Lung (tissue), 12 donors: Measurements from ENCODE around the gene SOS2. TPM values are rescaled to one million over a fixed set of nuclear protein-coding genes. Genes with fewer than 3 reads are reported as not detected.
A peak's percentile ranks its signal among the peaks of the same experiment; 100 is the strongest.

ENCODE experiments used
- ATAC-seq: fragments of 200-7000 bp; cut with Tn5 transposase; one replicate; pipeline ENCODE4 v1.9.1; 2020; ENCODE audit warnings: moderate number of reproducible peaks; ENCODE audit not compliant: insufficient read depth, low FRiP score
- DNase-seq, 3 donors: peaks; one replicate each; pipeline ENCODE4 v3.0.0-alpha.2; 2013 to 2017
- H3K27ac ChIP-seq, 2 donors: one replicate each; pipeline ENCODE4 v1.5.1; 2013; ENCODE audit warnings: mild to moderate bottlenecking in 2 of 2, moderate library complexity in 2 of 2, control low read depth in 1 of 2, inconsistent platforms in 1 of 2, low read depth in 1 of 2, low read length in 1 of 2
- H3K27me3 ChIP-seq, 3 donors: one replicate each; pipeline ENCODE4 v1.5.1; 2013; ENCODE audit warnings: low read length in 2 of 3; ENCODE audit not compliant: control insufficient read depth in 3 of 3, insufficient read depth in 3 of 3
- H3K36me3 ChIP-seq, 4 donors: one replicate each; pipeline ENCODE4 v1.5.1; 2013; ENCODE audit warnings: low read length in 4 of 4, mild to moderate bottlenecking in 1 of 4, moderate library complexity in 1 of 4; ENCODE audit not compliant: control insufficient read depth in 4 of 4, insufficient read depth in 4 of 4
- H3K4me1 ChIP-seq, 5 donors: one replicate each; pipeline ENCODE4 v1.5.1; 2013; ENCODE audit warnings: low read length in 5 of 5, mild to moderate bottlenecking in 2 of 5, moderate library complexity in 1 of 5; ENCODE audit not compliant: control insufficient read depth in 5 of 5, insufficient read depth in 5 of 5
- H3K4me3 ChIP-seq: one replicate; pipeline ENCODE4 v1.5.1; 2013; ENCODE audit warnings: mild to moderate bottlenecking, control low read depth, moderate library complexity
- H3K9ac ChIP-seq, 2 donors: one replicate each; pipeline ENCODE4 v1.5.1; 2013; ENCODE audit warnings: low read length in 2 of 2, control low read depth in 1 of 2; ENCODE audit not compliant: insufficient read depth in 1 of 2
- H3K9me3 ChIP-seq, 4 donors: one replicate each; pipeline ENCODE4 v1.5.1; 2013; ENCODE audit warnings: low read length in 3 of 4, mild to moderate bottlenecking in 1 of 4, moderate library complexity in 1 of 4; ENCODE audit not compliant: control insufficient read depth in 4 of 4, insufficient read depth in 3 of 4
- CTCF ChIP-seq: IDR thresholded peaks from 2 replicates; pipeline ENCODE4 v1.5.1; 2012; ENCODE audit warnings: mild to moderate bottlenecking; ENCODE audit errors: control extremely low read depth, extremely low read depth
- WGBS, 2 donors: extraction: QIAGEN DNeasy Blood & Tissue Kit; methylation state at CpG; one replicate each; pipeline ENCODE4 v1.1.7; 2013; 5-methylcytosine and 5-hydroxymethylcytosine counted together
- polyA plus RNA-seq, 2 donors: library from polyadenylated mRNA; stranded (reverse); fragments of 200-250 nt; gene quantifications; one replicate each; pipeline ENCODE4 v1.2.1, GENCODE V29; 2013
- total RNA-seq, 2 donors: library from RNA; depleted of rRNA in 1 of 2; stranded (reverse); fragments of >200 nt in 1 of 2; gene quantifications; one replicate each; pipeline ENCODE4 v1.2.1, GENCODE V29; 2014 to 2021
- donor health status: control.
- donor health status: control.
- donor health status: Bipolar disorder and iron deficiency.
- donor health status: healthy.
- donor health status: DM: yes; HTN: yes; CAD: no.

The SOS2 gene
- total and polyA plus RNA-seq, 4 donors, result 6.8 to 57.1 (median 19.1) TPM

DNA sequence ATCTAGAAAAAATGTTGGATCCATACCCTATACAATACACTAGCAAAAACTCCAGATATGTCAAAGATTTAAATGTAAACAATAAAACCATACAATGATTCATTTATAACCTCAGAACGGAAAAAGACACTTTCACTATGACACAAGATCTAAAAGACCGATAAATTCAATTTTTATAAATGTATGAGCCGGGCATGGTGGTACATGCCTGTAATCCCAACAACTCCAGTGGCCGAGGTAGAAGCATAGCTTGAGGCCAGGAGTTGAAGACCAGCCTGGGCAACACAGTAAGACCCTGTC, 2.5 kb upstream of the SOS2 start:
- peaks cover 1 to 20% (median 11%) of the 10 kb centered on the region in 5 donors for H3K4me1 ChIP-seq
- H3K27ac ChIP-seq, result no peak overlapping the region
- no peaks in the 10 kb centered on the region for H3K36me3 ChIP-seq
- WGBS, 2 donors, result 92 to 96% methylated on average over 4 of the region's 4 CpGs
- no peak for TF ChIP-seq CTCF
- DNase-seq (no peak), ATAC-seq (no peak)
- no peaks in the 10 kb centered on the region for H3K9me3 ChIP-seq
- no peaks in the 10 kb centered on the region for H3K27me3 ChIP-seq
- no peak overlapping the region for H3K9ac ChIP-seq
- H3K4me3 ChIP-seq, result no peak overlapping the region

DNA sequence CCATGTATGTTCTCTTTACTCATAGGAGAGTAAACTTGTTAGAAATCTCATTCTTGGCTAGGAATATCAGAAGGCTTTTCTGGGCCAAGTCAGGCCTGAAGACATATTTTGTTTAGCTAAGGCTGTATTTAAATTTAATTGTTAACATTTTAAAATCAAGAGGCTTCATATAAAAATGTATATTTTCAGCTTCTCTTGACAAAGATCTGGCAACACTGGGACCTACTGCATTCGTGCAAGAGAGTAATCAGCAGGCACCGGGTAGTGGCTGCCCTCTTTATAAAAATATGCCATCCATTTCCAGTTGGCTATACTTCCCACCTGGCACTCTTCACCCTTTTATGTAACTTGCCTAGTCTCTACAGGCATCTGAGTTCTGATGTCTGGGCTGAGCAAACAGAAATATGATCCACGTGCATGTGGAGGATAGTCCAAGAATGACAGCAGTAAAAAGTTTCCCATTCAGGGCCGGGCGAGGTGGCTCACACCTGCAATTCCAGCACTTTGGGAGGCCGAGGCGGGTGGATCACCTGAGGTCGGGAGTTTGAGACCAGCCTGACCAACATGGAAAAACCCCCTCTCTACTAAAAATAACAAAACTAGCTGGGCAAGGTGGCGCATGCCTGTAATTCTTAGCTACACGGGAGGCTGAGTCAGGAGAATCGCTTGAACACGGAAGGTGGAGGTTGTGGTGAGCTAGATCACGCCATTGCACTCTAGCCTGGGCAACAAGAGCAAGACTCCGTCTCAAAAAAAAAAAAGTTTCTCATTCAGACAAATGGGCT, 2.0 kb upstream of the SOS2 start:
- WGBS, 2 donors, result 83 to 90% methylated on average over 14 of the region's 14 CpGs
- peaks cover 1 to 21% (median 13%) of the 10 kb centered on the region in 5 donors for H3K4me1 ChIP-seq
- no peak overlapping the region for H3K9ac ChIP-seq
- no peaks in the 10 kb centered on the region for H3K36me3 ChIP-seq
- H3K27ac ChIP-seq, result peak overlapping the region in 1 of 2 donors; percentile 33
- H3K9me3 ChIP-seq, result no peaks in the 10 kb centered on the region
- H3K4me3 ChIP-seq, result no peak overlapping the region
- H3K27me3 ChIP-seq, result no peaks in the 10 kb centered on the region
- ATAC-seq, result no peak
- TF ChIP-seq CTCF, result no peak
- DNase-seq, result peak in 1 of 3 donors; percentile 6

- Histone ChIP-seq H3K9me3 (no peaks in the 10 kb centered on the region), H3K36me3 (no peaks in the 10 kb centered on the region), H3K4me3 (peak overlapping the region; percentile 78), H3K4me1 (peaks cover 2 to 22% (median 13%) of the 10 kb centered on the region in 5 donors), H3K27me3 (no peaks in the 10 kb centered on the region), H3K27ac (peak overlapping the region; percentile 99 to 100), H3K9ac (peak overlapping the region; percentile 84 to 90)
- no peak for TF ChIP-seq CTCF
- DNase-seq, result no peak
- WGBS, 2 donors, result 39 to 44% methylated on average over 13 of the region's 13 CpGs
- no peak for ATAC-seq
Observed at GRCh38 chr14:50232276-50232642, 881 bp upstream of the SOS2 start.
